H1 (cell line): ENCODE measurements around the gene SH3PXD2A. TPM values are rescaled to one million over a fixed set of nuclear protein-coding genes. Genes with fewer than 3 reads are reported as not detected.
A peak's percentile ranks its signal among the peaks of the same experiment; 100 is the strongest.

Experiments used
- CTCF ChIA-PET: fragments of 300-600 bp; sonication (Branson Sonifier 250); formaldehyde crosslinking; loops from one replicate; lab custom pipeline; 2021; ENCODE audit not compliant: partially characterized antibody; lab: Charles Lee
- POLR2A ChIA-PET: fragments of 300-600 bp; sonication (Branson Sonifier 250); formaldehyde crosslinking; loops from one replicate; lab custom pipeline; 2021; ENCODE audit warnings: inconsistent platforms; ENCODE audit not compliant: partially characterized antibody; lab: Charles Lee
- DNase-seq, 2 experiments: peaks; one replicate each; pipeline versions ENCODE4 v3.0.0 to v3.0.0-alpha.2; 2010 to 2022; ENCODE audit warnings: low spot score in 2 of 2, low read depth in 1 of 2, mixed read lengths in 1 of 2
- FAIRE-seq: peaks from 2 replicates; lab custom pipeline; 2011; peaks lifted over from hg19 to GRCh38; lab: Jason Lieb, UNC
- H2AFZ ChIP-seq: 2 replicates; pipeline ENCODE4 v1.8.1; 2012; ENCODE audit warnings: low read length, inconsistent platforms
- H2AK5ac ChIP-seq: 2 replicates; pipeline ENCODE4 v1.6.1; 2013; ENCODE audit warnings: low read depth, low read length
- H2BK120ac ChIP-seq: replicated peaks from 2 replicates; pipeline ENCODE3; 2013; ENCODE audit warnings: low read depth, low read length, inconsistent platforms
- H2BK12ac ChIP-seq: 2 replicates; pipeline ENCODE4 v1.6.1; 2013; ENCODE audit warnings: low read depth, low read length
- H2BK15ac ChIP-seq: 2 replicates; pipeline ENCODE4 v1.6.1; 2013; ENCODE audit warnings: low read length
- H2BK20ac ChIP-seq: 2 replicates; pipeline ENCODE4 v1.6.1; 2013; ENCODE audit warnings: low read length
- H2BK5ac ChIP-seq: 2 replicates; pipeline ENCODE4 v1.6.1; 2013; ENCODE audit warnings: low read depth, low read length
- H3K14ac ChIP-seq: 2 replicates; pipeline ENCODE4 v1.6.1; 2013; ENCODE audit warnings: inconsistent platforms; ENCODE audit not compliant: insufficient read length
- H3K18ac ChIP-seq: 2 replicates; pipeline ENCODE4 v1.6.1; 2013; ENCODE audit warnings: low read length; ENCODE audit errors: extremely low read depth
- H3K23ac ChIP-seq: 2 replicates; pipeline ENCODE4 v1.6.1; 2013; ENCODE audit warnings: inconsistent platforms; ENCODE audit not compliant: insufficient read length
- H3K23me2 ChIP-seq: 2 replicates; pipeline ENCODE4 v1.6.1; 2013; ENCODE audit warnings: low read depth, low read length
- H3K27ac ChIP-seq: 2 replicates; pipeline ENCODE4 v1.6.1; 2011; ENCODE audit warnings: low read depth, low read length, inconsistent platforms
- H3K27me3 ChIP-seq, 4 experiments: replicated peaks in 1 of 4; 1 replicate in 1 of 4; 2 replicates in 3 of 4; pipeline versions ENCODE4 v1.6.1 to v1.8.1; 2011 to 2013; ENCODE audit warnings: low read length in 3 of 4, mild to moderate bottlenecking in 3 of 4, inconsistent platforms in 2 of 4, mixed read lengths in 2 of 4, moderate library complexity in 1 of 4; ENCODE audit not compliant: control insufficient read depth in 3 of 4, insufficient read depth in 3 of 4; ENCODE audit errors: extremely low read depth in 1 of 4
- H3K36me3 ChIP-seq, 4 experiments: 2 replicates each; pipeline versions ENCODE4 v1.6.1 to v1.8.1; 2011 to 2013; ENCODE audit warnings: mild to moderate bottlenecking in 4 of 4, low read length in 3 of 4, moderate library complexity in 2 of 4, control low read depth in 1 of 4, inconsistent platforms in 1 of 4; ENCODE audit not compliant: insufficient read depth in 4 of 4, control insufficient read depth in 2 of 4
- H3K4ac ChIP-seq: replicated peaks from 2 replicates; pipeline ENCODE3; 2013; ENCODE audit warnings: low read length, low read depth, mixed read lengths, inconsistent platforms; ENCODE audit not compliant: insufficient read length
- H3K4me1 ChIP-seq, 4 experiments: replicated peaks in 1 of 4; 1 replicate in 1 of 4; 2 replicates in 3 of 4; pipeline versions ENCODE4 v1.6.1 to v1.8.1; 2011 to 2013; ENCODE audit warnings: low read length in 3 of 4, inconsistent platforms in 2 of 4, mixed read lengths in 1 of 4; ENCODE audit not compliant: insufficient read depth in 4 of 4, control insufficient read depth in 3 of 4
- H3K4me2 ChIP-seq, 2 experiments: 2 replicates each; pipeline versions ENCODE4 v1.6.1 to v1.8.1; 2011 to 2013; ENCODE audit warnings: low read depth in 2 of 2, low read length in 2 of 2, control low read depth in 1 of 2, inconsistent platforms in 1 of 2, mild to moderate bottlenecking in 1 of 2; ENCODE audit not compliant: insufficient read depth in 1 of 2
- H3K4me3 ChIP-seq, 4 experiments: fragments of 200-600, 300-600 bp in 1 of 4; sonication (generic), shearing (Covaris generic), sonication (Bioruptor Twin) in 1 of 4; 2 replicates each; pipeline versions ENCODE4 v1.5.1 to v1.8.1; 2011 to 2016; ENCODE audit warnings: low read length in 4 of 4, low read depth in 3 of 4, control low read depth in 2 of 4, inconsistent platforms in 2 of 4, mild to moderate bottlenecking in 2 of 4, mixed read lengths in 1 of 4, moderate library complexity in 1 of 4; ENCODE audit not compliant: insufficient read depth in 2 of 4; ENCODE audit errors: extremely low read depth in 1 of 4
- H3K56ac ChIP-seq: replicated peaks from 2 replicates; pipeline ENCODE3; 2013; ENCODE audit warnings: low read depth, mild to moderate bottlenecking, mixed read lengths, low read length, inconsistent platforms; ENCODE audit not compliant: insufficient read length
- H3K79me1 ChIP-seq: 2 replicates; pipeline ENCODE4 v1.6.1; 2013; ENCODE audit warnings: low read depth, low read length, control low read depth
- H3K79me2 ChIP-seq, 2 experiments: 2 replicates each; pipeline versions ENCODE4 v1.6.1 to v1.8.1; 2012 to 2013; ENCODE audit warnings: low read length in 2 of 2, mild to moderate bottlenecking in 2 of 2, inconsistent platforms in 1 of 2; ENCODE audit not compliant: insufficient read depth in 2 of 2, control insufficient read depth in 1 of 2
- H3K9ac ChIP-seq, 4 experiments: replicated peaks in 1 of 4; 1 replicate in 1 of 4; 2 replicates in 3 of 4; pipeline versions ENCODE4 v1.6.1 to v1.8.1; 2011 to 2013; ENCODE audit warnings: low read depth in 3 of 4, low read length in 3 of 4, control low read depth in 2 of 4, mild to moderate bottlenecking in 2 of 4, moderate library complexity in 2 of 4, inconsistent platforms in 1 of 4; ENCODE audit errors: extremely low read depth in 1 of 4
- H3K9me3 ChIP-seq, 2 experiments: 2 replicates each; pipeline versions ENCODE4 v1.6.1 to v1.8.1; 2012 to 2013; ENCODE audit warnings: mild to moderate bottlenecking in 2 of 2, moderate library complexity in 2 of 2, control low read depth in 1 of 2, inconsistent platforms in 1 of 2, low read depth in 1 of 2, low read length in 1 of 2, mixed read lengths in 1 of 2; ENCODE audit not compliant: insufficient read depth in 2 of 2
- H4K20me1 ChIP-seq, 2 experiments: replicated peaks in 1 of 2; 2 replicates each; pipeline versions ENCODE3 to v1.8.1; 2011 to 2013; ENCODE audit warnings: inconsistent platforms in 2 of 2, low read length in 2 of 2, mild to moderate bottlenecking in 1 of 2; ENCODE audit not compliant: insufficient read depth in 2 of 2, control insufficient read depth in 1 of 2
- H4K5ac ChIP-seq: 2 replicates; pipeline ENCODE4 v1.6.1; 2013; ENCODE audit warnings: low read length, low read depth, mixed read lengths, inconsistent platforms; ENCODE audit not compliant: insufficient read length
- H4K8ac ChIP-seq: 2 replicates; pipeline ENCODE4 v1.8.0; 2013; ENCODE audit warnings: mild to moderate bottlenecking, moderate library complexity, low read length, inconsistent platforms; ENCODE audit not compliant: insufficient read depth; ENCODE audit errors: extremely low read depth
- H4K91ac ChIP-seq: replicated peaks from 2 replicates; pipeline ENCODE3; 2013; ENCODE audit warnings: low read length, mixed read lengths, inconsistent platforms; ENCODE audit not compliant: insufficient read length
- CEBPB ChIP-seq: IDR thresholded peaks from 2 replicates; pipeline ENCODE4 v1.6.1; 2012; ENCODE audit warnings: low read depth, low read length
- CREB1 ChIP-seq: IDR thresholded peaks from 2 replicates; pipeline ENCODE4 v1.6.1; 2012; ENCODE audit warnings: inconsistent platforms
- CTBP2 ChIP-seq: IDR thresholded peaks from 2 replicates; pipeline ENCODE4 v1.7.0; 2011; ENCODE audit warnings: borderline replicate concordance, mild to moderate bottlenecking, moderate library complexity, mixed read lengths, low read length; ENCODE audit not compliant: insufficient read depth, insufficient read length
- E2F6 ChIP-seq: IDR thresholded peaks from 2 replicates; pipeline ENCODE4 v1.6.1; 2012; ENCODE audit warnings: inconsistent platforms
- EGR1 ChIP-seq: IDR thresholded peaks from 2 replicates; pipeline ENCODE4 v1.6.1; 2011; ENCODE audit warnings: low read depth, low read length, borderline replicate concordance
- JUND ChIP-seq: IDR thresholded peaks from 2 replicates; pipeline ENCODE4 v1.6.1; 2011; ENCODE audit warnings: mild to moderate bottlenecking, improper control_type of control experiment, low read length
- KDM4A ChIP-seq: IDR thresholded peaks from one replicate; pipeline ENCODE4 v1.7.1; 2012; ENCODE audit warnings: low read depth, mild to moderate bottlenecking, moderate library complexity, low read length, inconsistent platforms; ENCODE audit not compliant: severe bottlenecking
- POU5F1 ChIP-seq: IDR thresholded peaks from 2 replicates; pipeline ENCODE4 v1.6.1; 2011; ENCODE audit warnings: low read depth, mild to moderate bottlenecking, low read length, moderate library complexity
- RFX5 ChIP-seq: IDR thresholded peaks from 2 replicates; pipeline ENCODE4 v1.6.1; 2011; ENCODE audit warnings: low read depth, low read length, improper control_type of control experiment, borderline replicate concordance
- RXRA ChIP-seq: IDR thresholded peaks from 2 replicates; pipeline ENCODE4 v1.6.1; 2011; ENCODE audit warnings: low read depth, mild to moderate bottlenecking, low read length, moderate library complexity; ENCODE audit not compliant: insufficient read depth
- SIRT6 ChIP-seq: IDR thresholded peaks from one replicate; pipeline ENCODE4 v1.7.1; 2012; ENCODE audit warnings: low read length, inconsistent platforms
- TAF7 ChIP-seq: optimal IDR thresholded peaks from 2 replicates; pipeline ENCODE3; 2011; ENCODE audit warnings: low read depth, mild to moderate bottlenecking, inconsistent platforms, low read length, moderate library complexity, borderline replicate concordance
- WGBS, 2 experiments: shearing (Covaris generic) in 1 of 2; methylation state at CpG; one replicate each; pipeline versions ENCODE4 v1.1.6 to v1.1.7; 2013 to 2015; ENCODE audit warnings: low lambda C conversion rate in 2 of 2, mixed read lengths in 2 of 2, inconsistent platforms in 1 of 2, low coverage in 1 of 2, missing lambda C conversion rate in 1 of 2; ENCODE audit not compliant: insufficient replicate concordance in 2 of 2, insufficient coverage in 1 of 2, insufficient read length in 1 of 2; ENCODE audit errors: extremely low coverage in 1 of 2, missing lambda C conversion rate in 1 of 2; 5-methylcytosine and 5-hydroxymethylcytosine counted together
- polyA plus RNA-seq, 7 experiments: library from polyadenylated mRNA; depleted of rRNA in 3 of 7; stranded (reverse) in 5 of 7; unstranded in 2 of 7; fragments of >200 nt in 5 of 7; fragments of 200-250 nt in 2 of 7; gene quantifications; 1 replicate in 5 of 7; 2 replicates in 1 of 7; 4 replicates in 1 of 7; pipeline versions ENCODE4 v1.2.1 to v1.2.3, GENCODE V29; 2011 to 2013; ENCODE audit warnings: missing spikeins in 2 of 7, mixed read lengths in 2 of 7
- total RNA-seq: library from RNA; stranded (reverse); fragmentation: NEBNext Ultra II Directional; extraction: Animal tissue kit (Norgen Biotek cat#: 25700); gene quantifications from 2 replicates; pipeline ENCODE4 v1.2.1, GENCODE V29; 2021

The SH3PXD2A gene
- total and polyA plus RNA-seq, 2 of the 8 experiments (the other 6 are each of a cell fraction or from before 2014, with no cell fraction given): 5.4 to 16.3 TPM

GRCh38 chr10:103635580-103635979 lies 219.8 kb downstream of the SH3PXD2A start:
- Histone ChIP-seq H3K36me3 (no peaks in the 10 kb centered on the region), H3K23me2 (no peaks in the 10 kb centered on the region), H2AFZ (no peak overlapping the region), H3K14ac (no peak overlapping the region), H3K9ac (no peak overlapping the region), H3K4ac (no peak overlapping the region), H3K79me2 (no peaks in the 10 kb centered on the region; a peak in 1 of 4 replicates), H2BK120ac (peak overlapping the region; percentile 73), H4K91ac (peak overlapping the region; percentile 7), H3K56ac (no peak overlapping the region), H3K18ac (peak overlapping the region; percentile 71; the same call in 1 of the 2 replicates), H3K4me2 (no peak overlapping the region), H2AK5ac (peak overlapping the region; percentile 30; the same call in 1 of the 2 replicates), H2BK20ac (peak overlapping the region; percentile 37; the same call in 1 of the 2 replicates), H3K79me1 (peaks cover 4% of the 10 kb centered on the region; the same call in 1 of the 2 replicates), H3K23ac (no peak overlapping the region), H4K5ac (peak overlapping the region; percentile 13), H4K20me1 (no peaks in the 10 kb centered on the region), H4K8ac (no peak overlapping the region), H2BK15ac (peak overlapping the region; percentile 3; the same call in 1 of the 2 replicates), H2BK5ac (peak overlapping the region; percentile 18; the same call in 1 of the 2 replicates), H3K9me3 (no peaks in the 10 kb centered on the region), H3K4me3 (no peak overlapping the region), H2BK12ac (peak overlapping the region; percentile 40; the same call in 1 of the 2 replicates), H3K4me1 (peaks cover 8 to 35% (median 27%) of the 10 kb centered on the region in 4 experiments), H3K27ac (0 out of 2 replicates have a peak overlapping the region, but pooled peaks have one; percentile 56), H3K27me3 (no peaks in the 10 kb centered on the region)
- WGBS, 2 experiments: 94% methylated on average over 5 of the region's 5 CpGs; no CpG with 5 or more reads in 1 of the 2 experiments
- ChIA-PET POLR2A (interaction anchor here (0.6 to 4.0 kb wide), 6 partner anchors 9 to 215 kb away, joined by 3 to 20 read pairs (median 4); no protein-coding TSS in a partner anchor), CTCF (interaction anchor here (1.3 to 10.0 kb wide), 9 partner anchors 10 to 219 kb away, joined by 3 to 95 read pairs (median 11); partner anchors contain the start of gene SH3PXD2A)
- DNase-seq (no peak), FAIRE-seq (no peak)
- TF ChIP-seq CEBPB (no peak), RFX5 (no peak), KDM4A (no peak), JUND (no peak), CTBP2 (no peak), POU5F1 (no peak), E2F6 (no peak), SIRT6 (no peak), TAF7 (no peak), CREB1 (no peak), EGR1 (no peak), RXRA (no peak)
